GM23338 (cell line): ENCODE measurements around the gene TCFL5. TPM values are rescaled to one million over a fixed set of nuclear protein-coding genes. Genes with fewer than 3 reads are reported as not detected.

Source experiments
- polyA plus RNA-seq: library from polyadenylated mRNA; unstranded; fragments of >200 nt; fragmentation: Nextera tagmentation; extraction: Ambion mirVana; gene quantifications from 2 replicates; pipeline ENCODE4 v1.2.1, GENCODE V29; 2016
- small RNA-seq: library from RNA; depleted of rRNA; stranded (forward); fragments of <200 nt; gene quantifications from one replicate; pipeline ENCODE3, GENCODE V24; 2014; ENCODE audit warnings: low replicate concordance
- total RNA-seq: library from RNA; depleted of rRNA; stranded (reverse); fragments of >200 nt; shearing (Covaris generic); gene quantifications from 2 replicates; pipeline ENCODE4 v1.2.3, GENCODE V29; 2014; rRNA removed

The TCFL5 gene
- total and polyA plus RNA-seq, 2 experiments from 2014 or later: 5.8 to 19.3 TPM

Small RNAs within 50 kb of the gene (small RNA-seq; reads per million reads assigned to genes)
- not detected for gene DPH3P1

Other genes starting within 250 kb of the TCFL5 start
- gene SLCO4A1, start 219.3 kb downstream of the TCFL5 start, total RNA-seq: 38.3 and 41.6 TPM in 2 replicates
- 27.2 and 28.5 TPM in 2 replicates for gene SLCO4A1, start 219.3 kb downstream of the TCFL5 start, polyA plus RNA-seq
- gene NTSR1, start 153.0 kb downstream of the TCFL5 start, total RNA-seq: 1.4 and 1.7 TPM in 2 replicates
- 0.15 and 0.52 TPM in 2 replicates for gene NTSR1, start 153.0 kb downstream of the TCFL5 start, polyA plus RNA-seq
- gene MRGBP, start 65.3 kb downstream of the TCFL5 start, total RNA-seq: 24.3 and 26.0 TPM in 2 replicates
- 19.7 and 20.9 TPM in 2 replicates for gene MRGBP, start 65.3 kb downstream of the TCFL5 start, polyA plus RNA-seq
- gene OGFR, start 57.0 kb downstream of the TCFL5 start, total RNA-seq: 48.8 and 50.6 TPM in 2 replicates
- 9.6 and 12.3 TPM in 2 replicates for gene OGFR, start 57.0 kb downstream of the TCFL5 start, polyA plus RNA-seq
- gene COL9A3, start 44.8 kb downstream of the TCFL5 start, total RNA-seq: 110 and 113 TPM in 2 replicates
- 74.9 and 79.4 TPM in 2 replicates for gene COL9A3, start 44.8 kb downstream of the TCFL5 start, polyA plus RNA-seq
- gene DIDO1, start 64.7 kb upstream of the TCFL5 start, total RNA-seq: 147 and 162 TPM in 2 replicates
- 61.5 and 72.4 TPM in 2 replicates for gene DIDO1, start 64.7 kb upstream of the TCFL5 start, polyA plus RNA-seq
- gene GID8, start 76.3 kb upstream of the TCFL5 start, total RNA-seq: 102 and 106 TPM in 2 replicates
- 41.7 and 41.8 TPM in 2 replicates for gene GID8, start 76.3 kb upstream of the TCFL5 start, polyA plus RNA-seq
- gene SLC17A9, start 90.9 kb upstream of the TCFL5 start, total RNA-seq: 24.2 and 32.0 TPM in 2 replicates
- 36.1 and 39.3 TPM in 2 replicates for gene SLC17A9, start 90.9 kb upstream of the TCFL5 start, polyA plus RNA-seq
- gene BHLHE23, start 145.1 kb upstream of the TCFL5 start, total RNA-seq: 5.0 and 6.6 TPM in 2 replicates
- gene BHLHE23, start 145.1 kb upstream of the TCFL5 start, polyA plus RNA-seq: 0.52 TPM in 2 replicates